HG03060 (cell line): ENCODE results near the gene FRMPD2.
"Not testable (repeated sequence)": the region's sequence is repeated elsewhere in the genome, so short reads cannot be mapped to it uniquely, and the experiment has no call there.

ENCODE experiments used
- ATAC-seq: cut with Tn5 transposase; IDR thresholded peaks from one replicate; pipeline ENCODE4 v1.9.1; 2021; ENCODE audit warnings: low read depth, moderate number of reproducible peaks; ENCODE audit not compliant: unreplicated experiment

FRMPD2 gene

GRCh38 chr10:48253970-48254657 lies 20.4 kb downstream of the FRMPD2 start:
- ATAC-seq, result no peak

- ATAC-seq, result no peak
These were observed 22.2 kb downstream of the FRMPD2 start for GRCh38 chr10:48252354-48252650.

GRCh38 chr10:48251525-48252353 lies 22.8 kb downstream of the FRMPD2 start:
- ATAC-seq, result no peak

- no peak for ATAC-seq
These were observed 23.4 kb downstream of the FRMPD2 start for GRCh38 chr10:48251152-48251524.

GRCh38 chr10:48249763-48250351 lies 24.6 kb downstream of the FRMPD2 start:
- no peak for ATAC-seq

- no peak for ATAC-seq
These were observed 25.3 kb downstream of the FRMPD2 start for GRCh38 chr10:48249004-48249762.

GRCh38 chr10:48248462-48248861 lies 26.0 kb downstream of the FRMPD2 start:
- ATAC-seq, result no peak

- no peak for ATAC-seq
These were observed 26.8 kb downstream of the FRMPD2 start for GRCh38 chr10:48247680-48248079.

- ATAC-seq, result no peak
These were observed 28.0 kb downstream of the FRMPD2 start for GRCh38 chr10:48246501-48246900.

GRCh38 chr10:48245977-48246376 lies 28.5 kb downstream of the FRMPD2 start:
- no peak for ATAC-seq

GRCh38 chr10:48243921-48244320 lies 30.6 kb downstream of the FRMPD2 start:
- not testable (repeated sequence) for ATAC-seq

- ATAC-seq, result no peak
These were observed 31.0 kb downstream of the FRMPD2 start for GRCh38 chr10:48243487-48243886.

GRCh38 chr10:48242171-48242904 lies 32.2 kb downstream of the FRMPD2 start:
- no peak for ATAC-seq

GRCh38 chr10:48241332-48241731 lies 33.2 kb downstream of the FRMPD2 start:
- no peak for ATAC-seq

- no peak for ATAC-seq
These were observed 34.3 kb downstream of the FRMPD2 start for GRCh38 chr10:48240196-48240595.

GRCh38 chr10:48239618-48240017 lies 34.9 kb downstream of the FRMPD2 start:
- ATAC-seq, result no peak

GRCh38 chr10:48238826-48239520 lies 35.5 kb downstream of the FRMPD2 start:
- ATAC-seq, result no peak

- ATAC-seq, result no peak
These were observed 36.9 kb downstream of the FRMPD2 start for GRCh38 chr10:48237259-48238250.

GRCh38 chr10:48236199-48236621 lies 38.3 kb downstream of the FRMPD2 start:
- ATAC-seq, result no peak
